ENCODE data around the gene EMP1.
"Not testable (repeated sequence)": the region's sequence is repeated elsewhere in the genome, so short reads cannot be mapped to it uniquely, and the experiment has no call there.

The EMP1 gene

GRCh38 chr12:13258197-13258596 lies 61.7 kb downstream of the EMP1 start:
- TF ChIP-seq CTCF (IDR thresholded peaks at IDR 0.05; ENCODE audit: low read depth, low read length) = no peak

GRCh38 chr12:13258717-13259119 lies 62.2 kb downstream of the EMP1 start:
- no peak overlapping the region for H3K4me3 ChIP-seq (ENCODE audit: low read depth, low read length)
- TF ChIP-seq CTCF (IDR thresholded peaks at IDR 0.05; ENCODE audit: low read depth, low read length) = no peak

More at GRCh38 chr12:13258197-13258596, 61.7 kb downstream of the EMP1 start:
- H3K4me3 ChIP-seq (ENCODE audit: low read depth, low read length) = no peak overlapping the region

GRCh38 chr12:13259625-13260024 lies 63.1 kb downstream of the EMP1 start:
- not testable (repeated sequence) for H3K4me3 ChIP-seq (ENCODE audit: low read depth, low read length)

- not testable (repeated sequence) for H3K4me3 ChIP-seq (ENCODE audit: low read depth, low read length)
Observed at GRCh38 chr12:13267826-13268225, 71.3 kb downstream of the EMP1 start.

DNA sequence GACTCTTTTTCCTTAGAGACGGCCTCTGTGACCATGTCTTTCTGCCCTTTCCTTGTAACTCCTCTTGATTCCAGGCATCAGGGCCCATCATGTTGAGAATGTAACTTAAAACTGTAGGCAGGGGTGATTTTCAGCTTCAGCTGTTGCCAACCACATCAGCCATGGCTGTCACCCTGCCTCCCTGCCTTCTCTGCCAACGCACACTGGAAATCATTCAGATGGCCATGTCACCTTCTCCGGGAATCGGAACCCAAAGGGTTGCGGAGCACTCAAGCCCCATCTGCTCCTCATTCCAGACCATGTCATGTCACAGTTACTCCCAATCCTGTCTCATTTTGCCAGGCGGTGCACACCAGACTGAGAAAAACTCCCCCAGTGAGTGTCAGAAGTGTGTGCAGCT lies 72.1 kb downstream of the EMP1 start:
- no peak for TF ChIP-seq CTCF (IDR thresholded peaks at IDR 0.05; ENCODE audit: low read depth, low read length)
- no peak overlapping the region for H3K4me3 ChIP-seq (ENCODE audit: low read depth, low read length)

Measured in WI38 (cell line).